GM12873 (cell line): ENCODE data around the gene KIF5C.

Experiments
- TF ChIP-seq, protein P1 (sequence below): IDR thresholded peaks from 2 replicates; pipeline ENCODE4 v1.5.1; 2012; ENCODE audit warnings: low read depth, mild to moderate bottlenecking, moderate library complexity, low read length, control low read depth; ENCODE audit not compliant: insufficient read depth; ENCODE audit errors: missing control alignments

Gene KIF5C

DNA sequence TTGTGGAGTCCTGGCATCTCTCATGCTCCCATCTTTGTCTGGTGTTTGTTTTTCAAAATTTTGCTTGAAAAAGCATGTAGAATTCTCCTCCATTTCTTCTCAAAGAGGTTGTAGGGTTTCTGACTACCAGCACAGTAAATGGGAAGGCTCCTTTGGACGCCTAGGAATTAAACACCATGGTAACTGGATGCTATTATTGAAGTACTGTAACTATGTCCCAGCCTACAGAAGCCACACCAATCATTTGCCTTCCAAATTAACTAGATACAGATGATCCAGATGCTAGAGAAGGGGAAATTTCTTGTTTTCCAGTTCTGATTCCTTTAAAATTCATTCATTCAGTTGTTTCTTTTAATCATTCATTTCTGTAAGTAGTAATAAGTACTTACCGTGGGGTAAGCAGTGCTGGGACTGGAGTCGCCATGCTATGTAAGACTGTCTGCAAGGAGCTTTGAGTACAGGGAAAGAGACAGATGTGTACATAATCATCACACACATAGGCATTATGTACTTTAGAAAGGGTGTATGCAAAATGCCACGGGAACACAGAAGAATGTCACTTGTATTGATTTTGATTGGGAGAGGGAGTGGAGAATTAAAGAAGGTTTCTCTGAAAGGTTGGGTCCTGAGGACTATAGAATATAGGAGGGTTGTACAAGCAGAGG, 49.6 kb downstream of the KIF5C start:
- TF ChIP-seq, protein P1, sequence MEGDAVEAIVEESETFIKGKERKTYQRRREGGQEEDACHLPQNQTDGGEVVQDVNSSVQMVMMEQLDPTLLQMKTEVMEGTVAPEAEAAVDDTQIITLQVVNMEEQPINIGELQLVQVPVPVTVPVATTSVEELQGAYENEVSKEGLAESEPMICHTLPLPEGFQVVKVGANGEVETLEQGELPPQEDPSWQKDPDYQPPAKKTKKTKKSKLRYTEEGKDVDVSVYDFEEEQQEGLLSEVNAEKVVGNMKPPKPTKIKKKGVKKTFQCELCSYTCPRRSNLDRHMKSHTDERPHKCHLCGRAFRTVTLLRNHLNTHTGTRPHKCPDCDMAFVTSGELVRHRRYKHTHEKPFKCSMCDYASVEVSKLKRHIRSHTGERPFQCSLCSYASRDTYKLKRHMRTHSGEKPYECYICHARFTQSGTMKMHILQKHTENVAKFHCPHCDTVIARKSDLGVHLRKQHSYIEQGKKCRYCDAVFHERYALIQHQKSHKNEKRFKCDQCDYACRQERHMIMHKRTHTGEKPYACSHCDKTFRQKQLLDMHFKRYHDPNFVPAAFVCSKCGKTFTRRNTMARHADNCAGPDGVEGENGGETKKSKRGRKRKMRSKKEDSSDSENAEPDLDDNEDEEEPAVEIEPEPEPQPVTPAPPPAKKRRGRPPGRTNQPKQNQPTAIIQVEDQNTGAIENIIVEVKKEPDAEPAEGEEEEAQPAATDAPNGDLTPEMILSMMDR: no peak

GRCh38 chr2:148926291-148926961, 51.4 kb downstream of the KIF5C start:
- TF ChIP-seq, protein P1: peak; percentile 76

DNA sequence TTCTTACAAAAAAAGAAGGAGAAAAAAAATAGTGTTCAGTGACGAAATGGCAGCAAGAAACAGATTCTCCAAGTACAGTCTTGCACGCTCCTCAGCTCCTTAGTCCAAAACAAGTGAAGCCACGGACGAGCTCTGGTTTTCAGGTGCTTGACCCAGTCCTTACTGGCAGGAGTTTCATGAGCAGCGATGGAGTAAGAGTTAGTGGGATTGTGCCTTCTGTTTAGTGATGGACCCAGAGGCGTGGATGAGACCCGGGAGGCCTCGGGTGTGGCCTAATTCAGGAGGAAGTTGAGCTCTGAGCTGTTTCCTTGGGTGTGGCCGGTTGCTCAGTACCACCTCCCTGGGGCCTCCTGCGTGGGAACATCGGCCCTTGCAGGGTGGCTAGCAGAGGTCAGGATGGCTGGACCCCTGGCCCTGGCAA, 52.0 kb downstream of the KIF5C start:
- TF ChIP-seq, protein P1: no peak

DNA sequence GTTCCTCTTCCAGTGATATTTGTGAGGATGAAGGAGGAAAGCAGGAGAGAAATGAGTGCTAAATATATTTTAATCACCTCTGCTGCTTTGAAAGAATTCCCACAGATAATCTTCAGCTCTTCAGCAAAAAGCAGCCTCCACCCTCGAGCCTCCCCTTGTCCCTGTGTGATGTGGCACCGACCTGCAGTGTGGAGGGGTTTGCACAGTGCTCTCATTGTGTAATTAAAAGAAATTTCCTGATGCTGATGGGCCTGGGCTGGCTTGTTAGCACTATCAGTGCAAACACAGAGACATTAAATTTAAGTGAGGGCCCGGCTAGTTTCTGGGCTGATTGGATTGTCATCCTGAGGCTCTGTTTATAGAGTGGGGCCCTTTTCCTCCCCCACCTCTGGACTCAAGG, 53.4 kb downstream of the KIF5C start:
- TF ChIP-seq, protein P1: no peak

DNA sequence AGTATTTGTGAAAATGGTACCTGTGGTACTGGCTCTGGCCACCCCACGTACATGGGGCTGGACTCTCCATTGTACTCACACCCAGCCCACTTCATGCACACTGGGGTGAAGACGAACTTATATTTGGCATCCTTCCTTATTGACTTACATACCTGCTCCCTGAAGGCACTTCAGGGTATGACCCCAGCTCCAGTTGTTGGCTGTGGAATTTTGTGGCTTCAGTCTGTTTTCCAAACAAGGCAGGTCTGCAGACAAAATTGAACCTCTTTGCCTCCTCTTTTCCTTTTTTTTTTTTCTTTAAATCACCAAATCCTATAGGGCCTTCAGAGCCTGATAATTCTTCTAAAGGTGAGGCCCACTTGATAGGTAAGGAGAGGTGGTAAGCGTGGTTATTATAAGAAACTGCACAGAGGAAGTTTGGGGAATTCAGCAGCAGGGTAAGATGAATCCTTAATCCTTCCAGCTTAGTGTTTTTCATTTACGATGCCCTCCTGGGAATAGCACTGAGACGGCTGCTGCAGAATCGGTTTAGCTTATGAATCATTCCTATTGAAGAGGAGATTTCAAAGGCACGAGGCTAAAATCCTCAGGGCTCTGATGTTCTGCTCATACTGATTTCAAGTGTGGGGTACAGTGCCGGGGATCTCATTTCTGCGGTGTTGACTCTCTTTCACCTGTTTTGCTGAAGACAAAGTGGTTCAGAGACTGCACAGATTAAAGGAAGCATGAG, 55.2 kb downstream of the KIF5C start:
- TF ChIP-seq, protein P1: no peak

DNA sequence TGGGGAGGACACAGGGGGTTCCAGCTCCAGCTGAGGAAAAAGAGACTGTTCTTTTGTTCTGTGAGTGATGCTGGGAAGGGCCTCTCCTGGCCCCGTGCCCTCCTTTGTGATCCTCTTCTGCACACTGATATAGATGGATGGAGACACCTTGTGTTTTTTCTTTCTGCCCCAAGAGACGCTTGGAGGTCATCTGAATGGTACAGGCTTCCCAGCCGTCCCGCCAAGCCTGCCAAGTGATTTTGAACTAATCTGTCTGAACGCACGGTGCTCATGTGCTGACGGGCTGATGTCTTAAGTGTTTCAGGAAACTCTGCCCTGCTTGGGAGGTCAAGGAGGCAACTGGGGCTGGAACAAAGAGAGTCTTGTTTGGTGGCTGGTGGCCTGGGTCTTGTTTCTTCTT, 57.5 kb downstream of the KIF5C start:
- TF ChIP-seq, protein P1: no peak

DNA sequence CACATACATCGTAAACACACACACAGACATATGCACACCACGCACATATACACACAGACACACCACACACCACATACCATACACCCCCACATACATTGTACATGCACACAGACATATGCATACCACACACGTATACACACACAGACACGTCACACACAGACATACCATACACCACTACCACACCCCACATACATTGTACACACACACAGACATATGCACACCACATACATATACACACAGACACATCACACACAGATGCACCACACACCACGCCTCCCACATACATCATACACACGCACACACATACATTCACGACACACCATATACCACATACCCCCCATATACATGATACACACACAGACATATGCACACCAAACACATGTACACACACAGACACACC, 58.4 kb downstream of the KIF5C start:
- TF ChIP-seq, protein P1: no peak
